Endothelial cell of umbilical vein (primary cell): Measurements from ENCODE around the gene FCGBP.
"Not testable (repeated sequence)": the region's sequence is repeated elsewhere in the genome, so short reads cannot be mapped to it uniquely, and the experiment has no call there.

Source experiments
- EZH2 ChIP-seq: IDR thresholded peaks from 2 replicates; pipeline ENCODE4 v1.6.1; 2012; ENCODE audit warnings: borderline replicate concordance, low read depth, mild to moderate bottlenecking, moderate library complexity, low read length, inconsistent platforms; ENCODE audit not compliant: severe bottlenecking
- FOS ChIP-seq: IDR thresholded peaks from 2 replicates; pipeline ENCODE4 v1.6.1; 2011; ENCODE audit warnings: mild to moderate bottlenecking, low read length, moderate library complexity, borderline replicate concordance; ENCODE audit not compliant: insufficient read depth
- JUN ChIP-seq: IDR thresholded peaks from 2 replicates; pipeline ENCODE4 v1.6.1; 2011; ENCODE audit warnings: borderline replicate concordance, low read depth; ENCODE audit not compliant: insufficient read length, insufficient read depth
- POLR2A ChIP-seq: IDR thresholded peaks from 2 replicates; pipeline ENCODE4 v1.6.1; 2012; ENCODE audit warnings: low read depth, mild to moderate bottlenecking, control low read depth, low read length
- POLR2AphosphoS5 ChIP-seq: IDR thresholded peaks from 2 replicates; pipeline ENCODE4 v1.6.1; 2012; ENCODE audit warnings: low read depth, mild to moderate bottlenecking, control low read depth, low read length, moderate library complexity; ENCODE audit not compliant: insufficient read depth
- TF ChIP-seq, protein P1 (sequence below), 2 donors: IDR thresholded peaks; 1 replicate in 1 of 2; 2 replicates in 1 of 2; pipeline ENCODE4 v1.5.1; 2011; ENCODE audit warnings: low read length in 2 of 2, mild to moderate bottlenecking in 2 of 2, moderate library complexity in 2 of 2, control low read depth in 1 of 2, inconsistent platforms in 1 of 2, low read depth in 1 of 2; ENCODE audit not compliant: insufficient read depth in 1 of 2; ENCODE audit errors: extremely low read depth in 1 of 2
- TF ChIP-seq, protein P2 (sequence below): IDR thresholded peaks from 2 replicates; pipeline ENCODE4 v1.6.1; 2011; ENCODE audit not compliant: insufficient read depth, insufficient read length

DNA sequence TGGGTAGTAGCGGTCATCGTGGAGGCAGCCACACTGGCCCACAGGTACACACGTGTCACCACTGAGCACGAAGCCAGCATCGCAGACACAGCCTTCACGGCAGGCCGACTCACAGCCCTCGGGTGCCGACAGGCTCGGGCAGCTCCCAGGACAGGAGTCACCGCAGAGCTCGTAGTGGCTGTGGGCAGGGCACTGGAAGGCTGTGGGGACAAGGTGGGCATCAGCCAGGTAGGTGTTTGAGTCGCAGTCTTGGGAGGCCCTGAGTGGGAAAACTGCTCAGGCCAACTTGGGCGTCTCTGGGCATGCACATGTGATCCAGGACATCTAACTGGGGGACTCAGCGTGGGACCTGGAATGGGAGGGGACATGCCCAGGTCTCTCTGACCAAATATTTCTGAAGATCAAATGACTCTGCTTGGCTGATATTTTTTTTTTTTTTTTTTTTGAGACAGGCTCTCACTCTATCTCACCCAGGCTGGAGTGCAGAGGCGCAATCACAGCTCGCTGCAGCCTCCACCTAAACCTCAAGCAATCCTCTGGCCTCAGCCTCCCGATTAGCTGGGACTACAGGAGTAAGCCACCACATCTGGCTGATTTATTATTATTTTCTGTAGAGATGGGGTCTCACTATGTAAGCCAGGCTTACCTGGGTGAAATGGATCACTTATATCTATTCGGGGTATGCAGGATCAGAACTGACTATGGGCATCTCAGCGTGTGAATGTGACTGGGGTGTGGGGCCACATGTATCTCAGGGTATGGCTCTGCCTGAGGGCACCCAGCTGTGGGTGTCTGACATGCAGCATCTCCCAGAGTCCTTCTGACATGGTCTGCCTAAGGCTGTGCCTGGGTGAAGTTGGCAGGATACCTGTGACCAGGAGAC lies 44.3 kb downstream of the FCGBP start:
- TF ChIP-seq, protein P1, sequence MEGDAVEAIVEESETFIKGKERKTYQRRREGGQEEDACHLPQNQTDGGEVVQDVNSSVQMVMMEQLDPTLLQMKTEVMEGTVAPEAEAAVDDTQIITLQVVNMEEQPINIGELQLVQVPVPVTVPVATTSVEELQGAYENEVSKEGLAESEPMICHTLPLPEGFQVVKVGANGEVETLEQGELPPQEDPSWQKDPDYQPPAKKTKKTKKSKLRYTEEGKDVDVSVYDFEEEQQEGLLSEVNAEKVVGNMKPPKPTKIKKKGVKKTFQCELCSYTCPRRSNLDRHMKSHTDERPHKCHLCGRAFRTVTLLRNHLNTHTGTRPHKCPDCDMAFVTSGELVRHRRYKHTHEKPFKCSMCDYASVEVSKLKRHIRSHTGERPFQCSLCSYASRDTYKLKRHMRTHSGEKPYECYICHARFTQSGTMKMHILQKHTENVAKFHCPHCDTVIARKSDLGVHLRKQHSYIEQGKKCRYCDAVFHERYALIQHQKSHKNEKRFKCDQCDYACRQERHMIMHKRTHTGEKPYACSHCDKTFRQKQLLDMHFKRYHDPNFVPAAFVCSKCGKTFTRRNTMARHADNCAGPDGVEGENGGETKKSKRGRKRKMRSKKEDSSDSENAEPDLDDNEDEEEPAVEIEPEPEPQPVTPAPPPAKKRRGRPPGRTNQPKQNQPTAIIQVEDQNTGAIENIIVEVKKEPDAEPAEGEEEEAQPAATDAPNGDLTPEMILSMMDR (IDR thresholded peaks at IDR 0.05; ENCODE audit: extremely low read depth in 1 of 2, insufficient read depth in 1 of 2, low read depth in 1 of 2, low read length in 2 of 2): not testable (repeated sequence)
- TF ChIP-seq EZH2, POLR2A, FOS, JUN, POLR2AphosphoS5: not testable (repeated sequence)
- TF ChIP-seq, protein P2, sequence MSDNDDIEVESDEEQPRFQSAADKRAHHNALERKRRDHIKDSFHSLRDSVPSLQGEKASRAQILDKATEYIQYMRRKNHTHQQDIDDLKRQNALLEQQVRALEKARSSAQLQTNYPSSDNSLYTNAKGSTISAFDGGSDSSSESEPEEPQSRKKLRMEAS: not testable (repeated sequence)
